ENCODE results near the gene KRTAP5-3.

The KRTAP5-3 gene

DNA sequence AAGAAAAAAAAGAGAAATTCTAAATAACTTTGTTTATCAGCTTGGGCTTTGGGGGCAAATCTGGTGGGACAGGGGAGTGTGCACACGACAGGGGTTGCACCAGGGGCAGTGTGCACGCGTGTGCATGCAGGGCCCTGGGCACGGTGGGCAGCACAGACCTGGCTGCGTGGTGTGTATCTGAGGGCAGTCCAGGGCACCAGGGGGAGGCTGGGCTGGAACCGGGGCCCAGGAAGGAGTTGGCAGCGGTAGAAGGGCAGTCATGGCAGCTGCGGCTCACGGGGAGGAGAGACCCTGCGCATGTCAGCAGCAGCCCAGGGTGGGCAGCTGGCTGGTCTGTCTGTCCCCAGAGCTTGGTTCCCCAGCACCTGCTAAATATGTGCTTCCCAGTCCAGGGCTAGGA, 25.6 kb upstream of the KRTAP5-3 start:
- H3K27ac ChIP-seq, result no peak overlapping the region
- TF ChIP-seq, protein P1, sequence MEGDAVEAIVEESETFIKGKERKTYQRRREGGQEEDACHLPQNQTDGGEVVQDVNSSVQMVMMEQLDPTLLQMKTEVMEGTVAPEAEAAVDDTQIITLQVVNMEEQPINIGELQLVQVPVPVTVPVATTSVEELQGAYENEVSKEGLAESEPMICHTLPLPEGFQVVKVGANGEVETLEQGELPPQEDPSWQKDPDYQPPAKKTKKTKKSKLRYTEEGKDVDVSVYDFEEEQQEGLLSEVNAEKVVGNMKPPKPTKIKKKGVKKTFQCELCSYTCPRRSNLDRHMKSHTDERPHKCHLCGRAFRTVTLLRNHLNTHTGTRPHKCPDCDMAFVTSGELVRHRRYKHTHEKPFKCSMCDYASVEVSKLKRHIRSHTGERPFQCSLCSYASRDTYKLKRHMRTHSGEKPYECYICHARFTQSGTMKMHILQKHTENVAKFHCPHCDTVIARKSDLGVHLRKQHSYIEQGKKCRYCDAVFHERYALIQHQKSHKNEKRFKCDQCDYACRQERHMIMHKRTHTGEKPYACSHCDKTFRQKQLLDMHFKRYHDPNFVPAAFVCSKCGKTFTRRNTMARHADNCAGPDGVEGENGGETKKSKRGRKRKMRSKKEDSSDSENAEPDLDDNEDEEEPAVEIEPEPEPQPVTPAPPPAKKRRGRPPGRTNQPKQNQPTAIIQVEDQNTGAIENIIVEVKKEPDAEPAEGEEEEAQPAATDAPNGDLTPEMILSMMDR (conservative IDR thresholded peaks at IDR 0.05), result no peak

DNA sequence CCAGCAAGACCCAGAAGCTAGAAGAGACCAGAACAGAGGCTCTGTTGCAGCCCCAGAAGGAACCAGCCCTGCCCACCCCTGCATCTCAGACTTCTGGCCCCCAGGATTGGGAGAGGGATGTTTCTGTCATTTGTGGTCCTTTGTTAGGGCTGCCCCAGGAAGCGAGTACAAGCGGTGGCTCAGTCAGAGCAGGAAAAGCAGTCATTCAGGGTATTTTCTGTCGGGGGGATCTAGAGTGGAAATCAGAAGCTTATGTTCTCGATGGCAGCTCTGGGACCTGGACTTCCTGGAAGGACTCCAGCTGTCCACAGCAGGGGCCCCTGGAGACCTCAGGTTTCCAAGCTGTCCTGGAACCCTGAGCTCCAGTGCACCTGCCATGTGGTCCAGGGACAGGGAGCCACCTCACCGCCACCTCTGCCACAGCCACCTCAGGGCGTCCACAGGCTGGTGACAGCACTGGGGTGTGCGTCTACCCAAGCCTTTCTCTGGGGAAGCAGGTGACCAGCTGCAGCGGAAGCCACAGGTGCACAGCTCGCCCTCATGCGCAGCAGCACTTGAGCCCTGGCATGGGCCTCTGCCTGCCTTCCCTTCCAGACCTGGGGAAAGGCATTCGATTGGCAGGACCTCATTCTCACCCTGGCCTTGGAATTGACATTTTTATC, 23.9 kb upstream of the KRTAP5-3 start:
- TF ChIP-seq, protein P1 (conservative IDR thresholded peaks at IDR 0.05), result no peak

DNA sequence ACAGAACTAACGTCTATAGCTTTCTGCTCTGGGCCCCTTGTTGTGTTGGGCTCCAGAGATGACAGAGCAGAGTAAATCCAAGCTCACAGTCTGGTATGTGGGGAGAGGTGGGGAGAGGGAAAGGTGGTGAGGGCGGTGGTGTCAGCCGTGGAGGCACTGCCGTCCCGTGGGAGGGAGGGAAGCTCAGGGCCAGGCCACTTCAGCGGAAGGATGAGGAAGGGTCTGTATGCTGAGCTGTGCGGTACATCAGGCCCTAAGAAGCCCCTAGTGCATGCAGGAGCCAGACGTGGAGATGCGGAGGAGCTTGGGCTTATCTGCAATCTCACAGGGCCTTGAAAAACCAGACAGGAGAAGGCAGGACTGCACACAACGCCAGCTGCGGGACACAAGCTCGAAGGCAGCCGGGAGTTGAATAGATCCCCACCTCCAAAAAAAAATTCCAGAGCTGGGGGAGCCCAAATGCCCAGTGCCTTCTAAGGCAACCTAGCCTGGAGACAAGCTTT, 22.9 kb upstream of the KRTAP5-3 start:
- H3K27ac ChIP-seq, result no peak overlapping the region
- TF ChIP-seq, protein P1 (conservative IDR thresholded peaks at IDR 0.05), result no peak

More for the DNA sequence above, 23.9 kb upstream of the KRTAP5-3 start:
- H3K27ac ChIP-seq, result no peak overlapping the region

DNA sequence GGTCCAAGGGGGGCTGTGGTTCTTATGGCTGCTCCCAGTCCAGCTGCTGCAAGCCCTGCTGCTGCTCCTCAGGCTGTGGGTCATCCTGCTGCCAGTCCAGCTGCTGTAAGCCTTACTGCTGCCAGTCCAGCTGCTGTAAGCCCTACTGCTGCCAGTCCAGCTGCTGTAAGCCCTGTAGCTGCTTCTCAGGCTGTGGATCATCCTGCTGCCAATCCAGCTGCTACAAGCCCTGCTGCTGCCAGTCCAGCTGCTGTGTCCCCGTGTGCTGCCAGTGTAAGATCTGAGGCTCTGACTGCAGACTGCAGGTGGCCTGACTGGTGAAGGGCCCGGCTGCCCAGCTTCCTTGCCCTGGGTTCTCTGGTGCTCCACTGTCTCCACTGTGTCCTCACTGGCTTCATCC, 22.0 kb upstream of the KRTAP5-3 start:
- TF ChIP-seq, protein P1 (conservative IDR thresholded peaks at IDR 0.05), result no peak
- H3K27ac ChIP-seq, result no peak overlapping the region

DNA sequence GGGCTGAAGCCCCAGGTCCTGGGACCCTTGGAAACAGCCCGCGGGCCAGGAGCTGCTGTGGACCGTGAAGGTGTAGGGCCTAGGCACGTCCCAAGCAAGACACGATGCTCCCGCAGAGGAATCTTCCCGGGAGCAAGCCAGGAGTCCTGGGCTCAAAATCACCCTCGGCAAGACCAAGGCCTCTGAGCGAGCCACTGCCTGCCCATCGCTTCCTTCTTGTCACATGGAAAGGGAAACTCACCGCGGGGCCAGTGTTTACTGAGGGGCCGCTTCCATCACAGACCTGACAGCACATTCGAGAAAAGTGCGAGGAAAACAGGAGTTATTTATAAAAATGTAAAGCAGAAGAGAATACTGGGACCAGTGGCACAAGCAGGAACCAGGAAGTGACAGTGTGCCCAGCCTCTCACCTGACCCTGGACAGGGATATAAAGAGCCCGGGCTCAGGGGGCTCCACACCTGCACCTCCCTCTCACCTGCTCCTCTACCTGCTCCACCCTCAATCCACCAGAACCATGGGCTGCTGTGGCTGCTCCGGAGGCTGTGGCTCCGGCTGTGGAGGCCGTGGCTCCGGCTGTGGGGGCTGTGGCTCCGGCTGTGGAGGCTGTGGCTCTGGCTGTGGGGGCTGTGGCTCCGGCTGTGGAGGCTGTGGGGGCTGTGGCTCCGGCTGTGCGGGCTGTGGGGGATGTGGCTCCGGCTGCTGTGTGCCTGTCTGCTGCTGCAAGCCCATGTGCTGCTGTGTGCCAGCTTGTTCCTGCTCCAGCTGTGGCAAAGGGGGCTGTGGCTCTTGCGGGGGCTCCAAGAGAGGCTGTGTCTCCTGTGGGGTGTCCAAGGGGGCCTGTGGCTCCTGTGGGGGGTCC, 21.3 kb upstream of the KRTAP5-3 start, which contains the start of gene KRTAP5-5:
Gene KRTAP5-5, plus strand, starts transcription at position 450 of the 860 bp plus-strand sequence. Its CDS starts 66 bp downstream, at position 516.
- no peak within 1 kb of the TSS for H3K27ac ChIP-seq
- TF ChIP-seq, protein P1 (conservative IDR thresholded peaks at IDR 0.05), result no peak

DNA sequence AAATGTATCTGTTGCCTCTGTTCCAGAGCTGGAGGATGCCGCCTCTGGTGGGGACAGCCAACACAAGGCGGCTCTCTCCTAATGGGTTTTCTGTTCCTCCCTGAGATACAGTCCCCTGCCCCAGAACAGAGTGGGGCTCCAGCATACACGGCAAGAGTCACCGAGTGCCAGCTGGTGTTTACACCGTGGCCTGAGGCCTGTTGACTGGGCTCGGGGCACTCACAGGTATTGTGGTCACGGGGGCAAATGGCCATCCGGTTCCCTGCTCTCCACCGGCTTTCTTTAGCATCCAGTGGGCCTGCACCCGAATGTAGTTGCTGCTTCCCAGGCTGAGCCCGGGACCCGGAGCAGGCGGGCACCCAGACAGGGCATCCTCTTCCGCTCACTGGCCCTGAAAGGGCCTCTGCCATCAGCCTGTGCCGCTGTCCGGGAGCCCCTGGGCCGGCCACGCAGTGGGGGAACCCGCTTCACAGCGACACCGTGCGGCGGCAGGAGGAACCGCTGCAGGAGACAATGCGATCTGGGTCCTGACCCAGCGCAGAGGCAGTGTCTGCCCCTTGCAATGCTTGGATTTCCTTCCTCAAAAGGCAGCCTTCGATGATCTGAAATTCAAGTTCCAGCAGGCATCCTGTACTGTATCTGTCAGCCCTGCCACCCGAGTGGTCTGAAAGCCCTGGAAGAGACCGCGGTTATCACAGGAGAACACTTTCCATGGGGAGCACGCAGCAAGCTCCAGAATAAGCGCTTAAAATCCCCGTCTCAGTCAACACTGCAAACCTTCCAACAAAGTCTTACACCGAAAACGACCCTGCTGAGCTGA, 20.5 kb upstream of the KRTAP5-3 start:
- H3K27ac ChIP-seq, result no peak overlapping the region
- TF ChIP-seq, protein P1 (conservative IDR thresholded peaks at IDR 0.05), result peak; percentile 85

All from VCaP (cell line).